K562 (cell line): Measurements from ENCODE around the gene STARD3NL. TPM values are rescaled to one million over a fixed set of nuclear protein-coding genes. Genes with fewer than 3 reads are reported as not detected.

ENCODE experiments used
- ATAC-seq: fragments of 200-7000 bp; cut with Tn5 transposase; 3 replicates; pipeline ENCODE4 v1.9.1; 2020; ENCODE audit warnings: moderate library complexity
- BruUV-seq: library from RNA; stranded (reverse); fragments of 400-500 nt; replicated peaks from 2 replicates; lab custom pipeline; 2021; lab: Mats Ljungman, UMichigan
- CTCF ChIA-PET: fragments of 300-600 bp; formaldehyde crosslinking; extraction: SDS; loops from one replicate; lab custom pipeline; 2021; ENCODE audit warnings: low intra/inter-chr PET ratio; lab: Yijun Ruan, JAX
- POLR2A ChIA-PET: fragments of 300-600, 350-650 bp; sonication (Branson Sonifier 250); formaldehyde crosslinking; extraction: SDS; loops from one replicate; lab custom pipeline; 2021; ENCODE audit warnings: antibody characterized with exemption, inconsistent platforms; lab: Yijun Ruan, JAX
- DNase-seq, 4 experiments: peaks; one replicate each; pipeline versions ENCODE4 v3.0.0 to v3.0.0-alpha.2; 2011 to 2018; ENCODE audit warnings: low spot score in 3 of 4, mixed read lengths in 3 of 4; ENCODE audit errors: extremely low read depth in 1 of 4
- FAIRE-seq: peaks from 2 replicates; lab custom pipeline; 2011; peaks lifted over from hg19 to GRCh38; lab: Jason Lieb, UNC
- H2AFZ ChIP-seq: 2 replicates; pipeline ENCODE4 v1.6.0; 2011; ENCODE audit warnings: low read depth, low read length, control low read depth, inconsistent platforms
- H3K27ac ChIP-seq: fragments of 200-600 bp; 3 replicates; pipeline ENCODE4 v1.8.0; 2011; ENCODE audit warnings: low read depth, mild to moderate bottlenecking, control low read depth, inconsistent platforms, low read length, moderate library complexity, mixed read lengths; ENCODE audit errors: extremely low read depth
- H3K27me3 ChIP-seq, 2 experiments: fragments of 300-600 bp in 1 of 2; 2 replicates in 1 of 2; 3 replicates in 1 of 2; pipeline versions ENCODE4 v1.6.0 to v1.8.0; 2011; ENCODE audit warnings: inconsistent platforms in 2 of 2, low read length in 2 of 2, mild to moderate bottlenecking in 1 of 2, mixed read lengths in 1 of 2, moderate library complexity in 1 of 2; ENCODE audit not compliant: control insufficient read depth in 2 of 2, insufficient read depth in 2 of 2
- H3K36me3 ChIP-seq: fragments of 300-600 bp; 3 replicates; pipeline ENCODE4 v1.8.0; 2011; ENCODE audit warnings: mild to moderate bottlenecking, low read length, inconsistent platforms; ENCODE audit not compliant: control insufficient read depth, insufficient read depth
- H3K4me1 ChIP-seq, 2 experiments: fragments of 200-600 bp in 1 of 2; replicated peaks in 1 of 2; 2 replicates in 1 of 2; 3 replicates in 1 of 2; pipeline versions ENCODE4 v1.5.1 to v1.8.0; 2011; ENCODE audit warnings: inconsistent platforms in 2 of 2, low read length in 2 of 2, mild to moderate bottlenecking in 1 of 2, mixed read lengths in 1 of 2, moderate library complexity in 1 of 2; ENCODE audit not compliant: control insufficient read depth in 2 of 2, insufficient read depth in 2 of 2
- H3K4me2 ChIP-seq: 2 replicates; pipeline ENCODE4 v1.6.1; 2011; ENCODE audit warnings: low read length, control low read depth, inconsistent platforms, mixed read lengths; ENCODE audit not compliant: insufficient read depth
- H3K4me3 ChIP-seq: fragments of 200-600 bp; sonication (generic), shearing (Covaris generic); 2 replicates; pipeline ENCODE4 v1.5.1; 2016; ENCODE audit warnings: control low read depth, inconsistent platforms
- H3K79me2 ChIP-seq: fragments of 200-600 bp; 3 replicates; pipeline ENCODE4 v1.8.0; 2011; ENCODE audit warnings: low read length, inconsistent platforms; ENCODE audit not compliant: control insufficient read depth, insufficient read depth
- H3K9ac ChIP-seq, 2 experiments: 2 replicates each; pipeline versions ENCODE4 v1.6.0 to v1.6.1; 2011; ENCODE audit warnings: low read depth in 2 of 2, low read length in 2 of 2, control low read depth in 1 of 2, inconsistent platforms in 1 of 2, mild to moderate bottlenecking in 1 of 2, mixed read lengths in 1 of 2; ENCODE audit not compliant: insufficient read depth in 1 of 2
- H3K9me1 ChIP-seq: one replicate; pipeline ENCODE4 v1.6.0; 2011; ENCODE audit warnings: inconsistent platforms, mild to moderate bottlenecking, low read length, moderate library complexity; ENCODE audit not compliant: control insufficient read depth, insufficient read depth
- H3K9me3 ChIP-seq: replicated peaks from 2 replicates; pipeline ENCODE4 v1.5.1; 2011; ENCODE audit warnings: low read depth, low read length, inconsistent platforms; ENCODE audit not compliant: control insufficient read depth, insufficient read depth
- H4K20me1 ChIP-seq: replicated peaks from 2 replicates; pipeline ENCODE4 v1.6.1; 2011; ENCODE audit warnings: low read length, inconsistent platforms, mixed read lengths; ENCODE audit not compliant: control insufficient read depth, insufficient read depth
- ATF1 ChIP-seq, 2 experiments: fragments of 450-650 bp in 1 of 2; IDR thresholded peaks; 2 replicates each; pipeline ENCODE4 v1.6.1; 2016; ENCODE audit warnings: missing compliant biosample characterization in 1 of 2, missing genetic modification characterization in 1 of 2
- BRF1 ChIP-seq: IDR thresholded peaks from 3 replicates; pipeline ENCODE4 v1.6.1; 2011; ENCODE audit warnings: borderline replicate concordance, mild to moderate bottlenecking; ENCODE audit not compliant: insufficient read length; ENCODE audit errors: extremely low read depth
- CEBPB ChIP-seq: fragments of 450-650 bp; IDR thresholded peaks from 2 replicates; pipeline ENCODE4 v1.6.1; 2016; ENCODE audit warnings: missing genetic modification characterization, missing compliant biosample characterization
- FIP1L1 ChIP-seq: fragments of 200-400 bp; formaldehyde crosslinking; IDR thresholded peaks from 2 replicates; pipeline ENCODE4 v1.6.1; 2018; ENCODE audit warnings: mild to moderate bottlenecking, low read depth, low read length; ENCODE audit not compliant: poor library complexity, severe bottlenecking
- PRMT5 ChIP-seq: sonication (generic); formaldehyde crosslinking; IDR thresholded peaks from 2 replicates; pipeline ENCODE4 v1.5.0; 2020; ENCODE audit warnings: missing genetic modification reagents
- TCF3 ChIP-seq: sonication (generic); formaldehyde crosslinking; IDR thresholded peaks from 2 replicates; pipeline ENCODE4 v1.4.0; 2020; ENCODE audit warnings: mild to moderate bottlenecking, missing genetic modification reagents
- ZBTB12 ChIP-seq: fragments of 250-450 bp; sonication (Bioruptor Pico); IDR thresholded peaks from 2 replicates; pipeline ENCODE4 v1.4.0; 2020
- ZNF444 ChIP-seq: fragments of 250-450 bp; sonication (Bioruptor Pico); IDR thresholded peaks from 2 replicates; pipeline ENCODE4 v1.4.0; 2020; ENCODE audit warnings: mild to moderate bottlenecking, moderate library complexity
- WGBS: fragments of 100-300 bp; shearing (Covaris generic); methylation state at CpG from one replicate; pipeline ENCODE4 v1.1.6; 2016; ENCODE audit warnings: low coverage, mixed read lengths; ENCODE audit not compliant: insufficient coverage; ENCODE audit errors: missing lambda C conversion rate; 5-methylcytosine and 5-hydroxymethylcytosine counted together
- in situ Hi-C: fragments of 300-500 bp; cut with MboI; formaldehyde crosslinking; loops from 4 replicates; pipeline ENCODE4 v1.15.0; 2018; ENCODE audit warnings: inconsistent platforms, mixed read lengths
- intact Hi-C: fragments of 100-400 bp; cut with micrococcal nuclease; formaldehyde crosslinking; loops from 2 replicates; pipeline ENCODE4 v1.14.2; 2022
- polyA plus RNA-seq, 8 experiments: library from polyadenylated mRNA; depleted of rRNA in 4 of 8; stranded (reverse) in 5 of 8; unstranded in 3 of 8; fragments of >200 nt; fragmentation: Nextera tagmentation in 2 of 8; fragmentation: Illumina TruSeq in 1 of 8; extraction: Ambion mirVana in 2 of 8; extraction: Trizol in 1 of 8; gene quantifications; 2 replicates each; pipeline versions ENCODE4 v1.2.1 to v1.2.3, GENCODE V29; 2011 to 2014; ENCODE audit warnings: inconsistent platforms in 1 of 8, missing spikeins in 1 of 8
- total RNA-seq, 7 experiments: library from RNA; depleted of rRNA in 6 of 7; stranded (reverse); fragments of >200 nt in 6 of 7; fragmentation: Illumina TruSeq in 2 of 7; extraction: Trizol in 2 of 7; gene quantifications; 2 replicates each; pipeline versions ENCODE4 v1.2.1 to v1.2.3, GENCODE V29; 2011 to 2021; ENCODE audit warnings: low replicate concordance in 1 of 7
- TF ChIP-seq, protein P1 (sequence below), 2 experiments: fragments of 450-650 bp; IDR thresholded peaks; 2 replicates each; pipeline ENCODE4 v1.6.1; 2016; ENCODE audit warnings: mild to moderate bottlenecking in 2 of 2, borderline replicate concordance in 1 of 2, low read depth in 1 of 2, moderate library complexity in 1 of 2

Gene STARD3NL
- total and polyA plus RNA-seq, 9 of the 15 experiments (the other 6 are each of a cell fraction or from before 2014, with no cell fraction given) = 42.2 to 90.0 (median 57.6) TPM

GRCh38 chr7:38223306-38223705 is 45.3 kb downstream of the STARD3NL start:
- Histone ChIP-seq H3K4me2 (no peak overlapping the region), H3K27me3 (no peaks in the 10 kb centered on the region), H4K20me1 (no peaks in the 10 kb centered on the region), H3K9me1 (no peaks in the 10 kb centered on the region), H3K4me3 (no peak overlapping the region), H3K9ac (no peak overlapping the region), H3K9me3 (no peaks in the 10 kb centered on the region), H3K36me3 (peaks cover 34% of the 10 kb centered on the region; the same call in 2 of the 3 replicates), H2AFZ (no peak overlapping the region), H3K4me1 (no peaks in the 10 kb centered on the region), H3K27ac (no peak overlapping the region), H3K79me2 (no peaks in the 10 kb centered on the region)
- intact Hi-C loops = loop anchor here (2.0 kb wide), 2 partner anchors 95 to 323 kb away; no protein-coding TSS in a partner anchor
- WGBS = 70% methylated on average over 2 of the region's 2 CpGs
- in situ Hi-C loops = loop anchor here (5.0 kb wide), 3 partner anchors 114 to 321 kb away; no protein-coding TSS in a partner anchor
- BruUV-seq = no TSS peak
- ChIA-PET POLR2A (no interaction called here), CTCF (interaction anchor here (3.4 to 3.8 kb wide), 2 partner anchors 116 to 322 kb away, joined by 31 to 63 read pairs; no protein-coding TSS in a partner anchor)
- ATAC-seq (no peak), DNase-seq (no peak), FAIRE-seq (no peak)
- TF ChIP-seq CEBPB (tag) (peak; percentile 65), TCF3 (peak; percentile 20; the same call in 1 of the 2 replicates), ZBTB12 (no peak), ATF1 (CRISPR knock-in tag; IDR thresholded peaks at IDR 0.05) (no peak), ATF1 (tag; IDR thresholded peaks at IDR 0.05) (no peak), BRF1 (no peak), PRMT5 (no peak), ZNF444 (no peak), FIP1L1 (no peak)
- TF ChIP-seq, protein P1, sequence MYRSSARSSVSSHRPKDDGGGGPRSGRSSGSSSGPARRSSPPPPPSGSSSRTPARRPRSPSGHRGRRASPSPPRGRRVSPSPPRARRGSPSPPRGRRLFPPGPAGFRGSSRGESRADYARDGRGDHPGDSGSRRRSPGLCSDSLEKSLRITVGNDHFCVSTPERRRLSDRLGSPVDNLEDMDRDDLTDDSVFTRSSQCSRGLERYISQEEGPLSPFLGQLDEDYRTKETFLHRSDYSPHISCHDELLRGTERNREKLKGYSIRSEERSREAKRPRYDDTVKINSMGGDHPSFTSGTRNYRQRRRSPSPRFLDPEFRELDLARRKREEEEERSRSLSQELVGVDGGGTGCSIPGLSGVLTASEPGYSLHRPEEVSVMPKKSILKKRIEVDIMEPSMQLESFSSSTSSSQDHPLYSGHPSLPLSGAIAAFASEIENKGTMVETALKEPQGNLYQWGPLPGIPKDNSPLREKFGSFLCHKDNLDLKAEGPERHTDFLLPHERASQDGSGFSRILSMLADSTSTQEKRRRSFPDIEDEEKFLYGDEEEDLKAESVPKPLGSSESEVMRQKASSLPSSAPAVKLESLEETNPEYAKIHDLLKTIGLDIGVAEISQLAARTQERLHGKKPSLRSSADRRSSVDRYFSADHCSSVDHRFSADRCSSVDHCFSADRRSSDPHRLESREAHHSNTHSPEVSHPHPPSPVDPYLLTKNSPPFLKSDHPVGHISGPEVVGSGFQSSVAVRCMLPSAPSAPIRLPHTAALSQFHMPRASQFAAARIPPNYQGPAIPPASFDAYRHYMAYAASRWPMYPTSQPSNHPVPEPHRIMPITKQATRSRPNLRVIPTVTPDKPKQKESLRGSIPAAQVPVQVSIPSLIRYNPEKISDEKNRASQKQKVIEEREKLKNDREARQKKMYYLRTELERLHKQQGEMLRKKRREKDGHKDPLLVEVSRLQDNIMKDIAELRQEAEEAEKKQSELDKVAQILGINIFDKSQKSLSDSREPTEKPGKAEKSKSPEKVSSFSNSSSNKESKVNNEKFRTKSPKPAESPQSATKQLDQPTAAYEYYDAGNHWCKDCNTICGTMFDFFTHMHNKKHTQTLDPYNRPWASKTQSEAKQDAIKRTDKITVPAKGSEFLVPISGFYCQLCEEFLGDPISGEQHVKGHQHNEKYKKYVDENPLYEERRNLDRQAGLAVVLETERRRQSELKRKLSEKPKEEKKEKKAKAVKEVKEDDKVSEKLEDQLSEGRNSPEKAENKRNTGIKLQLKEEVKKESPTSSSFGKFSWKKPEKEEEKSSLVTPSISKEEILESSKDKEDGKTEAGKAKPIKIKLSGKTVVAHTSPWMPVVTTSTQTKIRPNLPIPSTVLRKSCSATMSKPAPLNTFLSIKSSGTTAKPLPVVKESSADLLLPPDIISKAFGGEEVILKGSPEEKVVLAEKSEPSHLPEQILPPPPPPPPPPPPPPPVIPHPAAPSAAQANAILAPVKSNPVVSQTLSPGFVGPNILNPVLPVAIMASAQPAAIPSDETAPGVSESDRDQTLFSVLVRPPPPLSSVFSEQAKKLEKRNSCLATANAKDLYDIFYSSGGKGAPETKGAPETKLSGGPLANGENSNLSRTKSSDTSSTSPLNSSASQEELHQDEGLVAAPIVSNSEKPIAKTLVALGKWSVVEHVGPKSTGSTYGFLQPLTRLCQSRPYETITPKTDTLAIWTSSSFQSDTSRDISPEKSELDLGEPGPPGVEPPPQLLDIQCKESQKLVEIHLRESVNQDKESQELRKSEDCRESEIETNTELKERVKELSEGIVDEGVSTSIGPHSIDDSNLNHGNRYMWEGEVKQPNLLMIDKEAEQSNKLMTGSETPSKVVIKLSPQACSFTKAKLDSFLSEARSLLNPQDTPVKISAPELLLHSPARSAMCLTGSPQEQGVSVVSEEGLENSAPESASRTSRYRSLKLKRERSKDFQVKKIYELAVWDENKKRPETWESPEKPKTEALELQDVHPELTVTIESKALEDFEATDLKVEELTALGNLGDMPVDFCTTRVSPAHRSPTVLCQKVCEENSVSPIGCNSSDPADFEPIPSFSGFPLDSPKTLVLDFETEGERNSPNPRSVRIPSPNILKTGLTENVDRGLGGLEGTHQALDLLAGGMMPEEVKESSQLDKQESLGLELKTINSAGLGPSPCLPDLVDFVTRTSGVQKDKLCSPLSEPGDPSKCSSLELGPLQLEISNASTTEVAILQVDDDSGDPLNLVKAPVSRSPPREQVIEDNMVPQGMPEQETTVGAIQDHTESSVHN (IDR thresholded peaks at IDR 0.05; ENCODE audit: borderline replicate concordance in 1 of 2, low read depth in 1 of 2) = no peak
